H9 (cell line): ENCODE data around the gene FGF4. TPM values are rescaled to one million over a fixed set of nuclear protein-coding genes. Genes with fewer than 3 reads are reported as not detected.

Experiments used
- DNase-seq: peaks from one replicate; pipeline ENCODE4 v3.0.0-alpha.2; 2017
- H2AFZ ChIP-seq: one replicate; pipeline ENCODE4 v1.6.1; 2013; ENCODE audit warnings: mild to moderate bottlenecking, low read length, control low read depth, moderate library complexity
- H2AK5ac ChIP-seq: 2 replicates; pipeline ENCODE4 v1.6.1; 2013; ENCODE audit warnings: low read length, control low read depth, mixed read lengths; ENCODE audit not compliant: insufficient read length
- H2BK120ac ChIP-seq: one replicate; pipeline ENCODE4 v1.6.1; 2013; ENCODE audit warnings: low read depth, mild to moderate bottlenecking, low read length, control low read depth, inconsistent platforms; ENCODE audit not compliant: poor library complexity, severe bottlenecking
- H2BK12ac ChIP-seq: 2 replicates; pipeline ENCODE4 v1.6.1; 2013; ENCODE audit warnings: low read length, control low read depth, mixed read lengths, low read depth; ENCODE audit not compliant: insufficient read length
- H2BK15ac ChIP-seq: 2 replicates; pipeline ENCODE4 v1.6.1; 2013; ENCODE audit warnings: low read depth, low read length, control low read depth
- H2BK20ac ChIP-seq: one replicate; pipeline ENCODE4 v1.6.1; 2013; ENCODE audit warnings: low read depth, mild to moderate bottlenecking, low read length, control low read depth, inconsistent platforms; ENCODE audit not compliant: poor library complexity, severe bottlenecking
- H2BK5ac ChIP-seq: 2 replicates; pipeline ENCODE4 v1.6.1; 2013; ENCODE audit warnings: low read length, control low read depth, mixed read lengths; ENCODE audit not compliant: insufficient read length
- H3K14ac ChIP-seq: 2 replicates; pipeline ENCODE4 v1.6.1; 2013; ENCODE audit warnings: low read length, control low read depth; ENCODE audit not compliant: insufficient read depth
- H3K18ac ChIP-seq: 2 replicates; pipeline ENCODE4 v1.6.1; 2013; ENCODE audit warnings: low read depth, mild to moderate bottlenecking, mixed read lengths, low read length, control low read depth; ENCODE audit not compliant: insufficient read length
- H3K23ac ChIP-seq: 2 replicates; pipeline ENCODE4 v1.6.1; 2013; ENCODE audit warnings: low read length, control low read depth, mixed read lengths, low read depth; ENCODE audit not compliant: insufficient read length
- H3K23me2 ChIP-seq: 2 replicates; pipeline ENCODE4 v1.6.1; 2013; ENCODE audit warnings: low read depth, mild to moderate bottlenecking, mixed read lengths, low read length, control low read depth; ENCODE audit not compliant: insufficient read length, poor library complexity, severe bottlenecking
- H3K27ac ChIP-seq: 2 replicates; pipeline ENCODE4 v1.5.1; 2013; ENCODE audit warnings: low read length, control low read depth, mixed read lengths, low read depth; ENCODE audit not compliant: insufficient read length
- H3K27me3 ChIP-seq: 2 replicates; pipeline ENCODE4 v1.6.1; 2013; ENCODE audit warnings: low read length, control low read depth, inconsistent platforms; ENCODE audit not compliant: insufficient read depth
- H3K4ac ChIP-seq: 2 replicates; pipeline ENCODE4 v1.6.1; 2013; ENCODE audit warnings: low read depth, mild to moderate bottlenecking, control low read depth, inconsistent platforms, low read length, moderate library complexity
- H3K4me1 ChIP-seq: 2 replicates; pipeline ENCODE4 v1.6.1; 2013; ENCODE audit warnings: low read length, control low read depth, inconsistent platforms; ENCODE audit not compliant: insufficient read depth
- H3K4me2 ChIP-seq: 2 replicates; pipeline ENCODE4 v1.6.1; 2013; ENCODE audit warnings: low read length, control low read depth, mixed read lengths; ENCODE audit not compliant: insufficient read length, insufficient read depth
- H3K56ac ChIP-seq: 2 replicates; pipeline ENCODE4 v1.6.1; 2013; ENCODE audit warnings: low read depth, mild to moderate bottlenecking, mixed read lengths, low read length, control low read depth; ENCODE audit not compliant: insufficient read length
- H3K79me1 ChIP-seq: 2 replicates; pipeline ENCODE4 v1.6.1; 2013; ENCODE audit warnings: low read depth, mild to moderate bottlenecking, moderate library complexity, low read length, control low read depth, inconsistent platforms; ENCODE audit not compliant: insufficient read depth, poor library complexity, severe bottlenecking
- H3K79me2 ChIP-seq: 2 replicates; pipeline ENCODE4 v1.6.1; 2013; ENCODE audit warnings: low read length, control low read depth, inconsistent platforms; ENCODE audit not compliant: insufficient read depth
- H3K9ac ChIP-seq: 2 replicates; pipeline ENCODE4 v1.6.1; 2013; ENCODE audit warnings: low read length, control low read depth, mixed read lengths; ENCODE audit not compliant: insufficient read length; ENCODE audit errors: extremely low read depth
- H3K9me3 ChIP-seq: one replicate; pipeline ENCODE4 v1.6.1; 2013; ENCODE audit warnings: low read depth, low read length, inconsistent platforms; ENCODE audit not compliant: control insufficient read depth
- H3T11ph ChIP-seq: one replicate; pipeline ENCODE4 v1.6.1; 2013; ENCODE audit warnings: mild to moderate bottlenecking, low read length, control low read depth, inconsistent platforms
- H4K20me1 ChIP-seq: one replicate; pipeline ENCODE4 v1.6.1; 2013; ENCODE audit not compliant: control insufficient read depth, insufficient read length, insufficient read depth
- H4K5ac ChIP-seq: 2 replicates; pipeline ENCODE4 v1.6.1; 2013; ENCODE audit warnings: low read depth, mild to moderate bottlenecking, mixed read lengths, low read length, control low read depth; ENCODE audit not compliant: insufficient read length
- H4K8ac ChIP-seq: replicated peaks from 2 replicates; pipeline ENCODE4 v1.6.1; 2013; ENCODE audit warnings: low read length, control low read depth, mixed read lengths, low read depth; ENCODE audit not compliant: insufficient read length
- H4K91ac ChIP-seq: 2 replicates; pipeline ENCODE4 v1.6.1; 2013; ENCODE audit warnings: low read depth, mild to moderate bottlenecking, moderate library complexity, mixed read lengths, low read length, control low read depth; ENCODE audit not compliant: insufficient read length
- H3K27ac Mint-ChIP-seq, 3 experiments: 2 replicates in 2 of 3; 3 replicates in 1 of 3; pipeline ENCODE4 v1.8.0; 2020 to 2021; ENCODE audit warnings: mixed read lengths in 3 of 3, mild to moderate bottlenecking in 1 of 3, moderate library complexity in 1 of 3
- H3K27me3 Mint-ChIP-seq: 2 replicates; pipeline ENCODE4 v1.8.0; 2021; ENCODE audit warnings: low read depth, mild to moderate bottlenecking, moderate library complexity, mixed read lengths
- H3K36me3 Mint-ChIP-seq, 3 experiments: 2 replicates in 2 of 3; 3 replicates in 1 of 3; pipeline ENCODE4 v1.8.0; 2020 to 2021; ENCODE audit warnings: low read depth in 3 of 3, mixed read lengths in 3 of 3; ENCODE audit not compliant: insufficient read depth in 1 of 3
- H3K4me1 Mint-ChIP-seq, 2 experiments: 2 replicates each; pipeline ENCODE4 v1.8.0; 2020; ENCODE audit warnings: mixed read lengths in 2 of 2
- H3K4me3 Mint-ChIP-seq, 2 experiments: 2 replicates in 1 of 2; 3 replicates in 1 of 2; pipeline ENCODE4 v1.8.0; 2020 to 2021; ENCODE audit warnings: mild to moderate bottlenecking in 2 of 2, mixed read lengths in 2 of 2, moderate library complexity in 1 of 2
- H3K9me3 Mint-ChIP-seq, 2 experiments: 2 replicates in 1 of 2; 3 replicates in 1 of 2; pipeline ENCODE4 v1.8.0; 2020; ENCODE audit warnings: mild to moderate bottlenecking in 2 of 2, mixed read lengths in 2 of 2, moderate library complexity in 1 of 2
- whole genome bisulfite sequencing: extraction: QIAGEN DNeasy Blood & Tissue Kit; methylation state at CpG from one replicate; pipeline ENCODE4 v1.1.7; 2013; ENCODE audit warnings: missing lambda C conversion rate, low lambda C conversion rate, mixed read lengths; ENCODE audit not compliant: insufficient read length; ENCODE audit errors: extremely low coverage; 5-methylcytosine and 5-hydroxymethylcytosine counted together
- total RNA-seq: library from RNA; stranded (reverse); gene quantifications from 2 replicates; pipeline ENCODE4 v1.2.1, GENCODE V29; 2021
- TF ChIP-seq, protein P1 (sequence below): fragments of 200-600 bp; sonication (generic); conservative IDR thresholded peaks from 3 replicates; pipeline ENCODE4 v1.8.0; 2021; ENCODE audit warnings: antibody characterized with exemption, mild to moderate bottlenecking

Gene FGF4
- total RNA-seq, 1 experiment from 2014 or later: 0.68 TPM

DNA sequence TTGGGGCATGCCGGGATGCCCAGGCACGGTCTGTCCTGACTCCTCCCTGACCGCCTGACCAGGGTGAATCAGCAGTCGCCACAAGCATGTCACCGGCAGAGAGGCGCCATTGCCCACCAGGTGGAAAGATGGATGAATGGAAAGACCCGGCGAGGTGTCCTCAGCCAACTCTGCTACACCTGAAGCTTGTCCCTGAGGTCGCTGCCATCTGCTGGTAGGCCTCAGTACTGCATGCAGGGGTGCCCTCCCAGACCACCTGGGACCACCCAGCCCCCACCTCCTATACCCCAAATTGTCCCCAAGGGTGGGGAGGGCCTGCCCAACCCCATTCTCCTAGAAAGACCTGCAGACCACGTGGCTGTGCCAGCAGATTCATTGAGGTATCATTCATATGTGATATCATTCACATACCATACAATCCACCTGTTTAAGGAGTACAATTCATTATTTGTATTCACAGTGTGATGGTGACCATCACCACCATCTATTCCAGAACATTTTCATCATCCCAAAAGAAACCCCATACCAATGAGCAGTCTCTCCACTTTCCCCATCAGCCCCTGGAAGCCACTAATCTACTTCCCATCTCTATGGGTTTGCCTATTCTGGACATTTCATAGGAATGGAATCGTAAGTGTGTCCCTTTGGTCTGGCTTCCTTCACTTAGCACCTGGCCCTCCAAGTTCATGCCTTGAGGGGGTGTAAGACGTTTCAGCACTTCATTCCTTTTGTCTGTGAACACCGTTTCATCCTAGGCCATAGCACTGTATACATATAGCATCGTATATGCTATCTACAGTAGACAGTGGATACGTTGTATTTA, 26.6 kb upstream of the FGF4 start:
- TF ChIP-seq, protein P1, sequence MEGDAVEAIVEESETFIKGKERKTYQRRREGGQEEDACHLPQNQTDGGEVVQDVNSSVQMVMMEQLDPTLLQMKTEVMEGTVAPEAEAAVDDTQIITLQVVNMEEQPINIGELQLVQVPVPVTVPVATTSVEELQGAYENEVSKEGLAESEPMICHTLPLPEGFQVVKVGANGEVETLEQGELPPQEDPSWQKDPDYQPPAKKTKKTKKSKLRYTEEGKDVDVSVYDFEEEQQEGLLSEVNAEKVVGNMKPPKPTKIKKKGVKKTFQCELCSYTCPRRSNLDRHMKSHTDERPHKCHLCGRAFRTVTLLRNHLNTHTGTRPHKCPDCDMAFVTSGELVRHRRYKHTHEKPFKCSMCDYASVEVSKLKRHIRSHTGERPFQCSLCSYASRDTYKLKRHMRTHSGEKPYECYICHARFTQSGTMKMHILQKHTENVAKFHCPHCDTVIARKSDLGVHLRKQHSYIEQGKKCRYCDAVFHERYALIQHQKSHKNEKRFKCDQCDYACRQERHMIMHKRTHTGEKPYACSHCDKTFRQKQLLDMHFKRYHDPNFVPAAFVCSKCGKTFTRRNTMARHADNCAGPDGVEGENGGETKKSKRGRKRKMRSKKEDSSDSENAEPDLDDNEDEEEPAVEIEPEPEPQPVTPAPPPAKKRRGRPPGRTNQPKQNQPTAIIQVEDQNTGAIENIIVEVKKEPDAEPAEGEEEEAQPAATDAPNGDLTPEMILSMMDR: peak; percentile 97
- Histone ChIP-seq H2BK5ac (no peak overlapping the region), H3K23me2 (peaks cover 4% of the 10 kb centered on the region), H4K8ac (no peak overlapping the region), H3K4me2 (no peak overlapping the region), H2BK12ac (no peak overlapping the region), H3K27ac (no peak overlapping the region), H3K9me3 (no peaks in the 10 kb centered on the region), H3K79me1 (no peaks in the 10 kb centered on the region), H2AFZ (no peak overlapping the region), H3K79me2 (no peaks in the 10 kb centered on the region), H2BK20ac (no peak overlapping the region), H3K23ac (no peak overlapping the region), H2BK15ac (no peak overlapping the region), H3K56ac (no peak overlapping the region), H2BK120ac (no peak overlapping the region), H4K91ac (no peak overlapping the region), H3K14ac (no peak overlapping the region), H3K4ac (no peak overlapping the region), H3K27me3 (no peaks in the 10 kb centered on the region), H3T11ph (no peak overlapping the region), H3K9ac (no peak overlapping the region), H3K4me1 (no peaks in the 10 kb centered on the region), H4K20me1 (no peaks in the 10 kb centered on the region), H2AK5ac (no peak overlapping the region), H4K5ac (no peak overlapping the region), H3K18ac (no peak overlapping the region)
- Mint-ChIP-seq H3K4me1 (peaks cover 0 to 4% of the 10 kb centered on the region in 2 experiments; a peak in 1 of 4 replicates), H3K9me3 (peaks cover 3 to 6% of the 10 kb centered on the region in 2 experiments; a peak in 3 of 5 replicates), H3K4me3 (no peak overlapping the region; a peak in 1 of 5 replicates), H3K36me3 (peaks cover 0 to 5% (median 1%) of the 10 kb centered on the region in 3 experiments; a peak in 3 of 7 replicates), H3K27ac (0 out of 7 replicates have a peak overlapping the region, but pooled peaks of 1 of the 3 experiments have one; percentile 40), H3K27me3 (peaks cover 17% of the 10 kb centered on the region)
- WGBS: no CpG with 5 or more reads among the region's 15 CpGs
- DNase-seq: peak; percentile 88
